HepG2 (cell line): Measurements from ENCODE around the gene NHP2. TPM values are rescaled to one million over a fixed set of nuclear protein-coding genes. Genes with fewer than 3 reads are reported as not detected.

Experiments
- ATAC-seq: fragments of 200-7000 bp; cut with Tn5 transposase; 3 replicates; pipeline ENCODE4 v1.9.1; 2020; ENCODE audit warnings: mild to moderate bottlenecking, moderate library complexity
- BruUV-seq: library from RNA; stranded (reverse); fragments of 400-500 nt; replicated peaks from 2 replicates; lab custom pipeline; 2021; lab: Mats Ljungman, UMichigan
- CTCF ChIA-PET: fragments of 300-600 bp; formaldehyde crosslinking; extraction: SDS; loops from one replicate; lab custom pipeline; 2021; ENCODE audit warnings: low total read pairs, inconsistent platforms, low intra/inter-chr PET ratio; lab: Yijun Ruan, JAX
- POLR2A ChIA-PET: fragments of 350-600 bp; sonication (Branson Sonifier 250); formaldehyde crosslinking; loops from one replicate; lab custom pipeline; 2020; ENCODE audit warnings: antibody characterized with exemption, inconsistent platforms; lab: Yijun Ruan, JAX
- DNase-seq: peaks from one replicate; pipeline ENCODE4 v3.0.0-alpha.2; 2015; ENCODE audit warnings: low spot score
- FAIRE-seq: peaks from 3 replicates; lab custom pipeline; 2011; peaks lifted over from hg19 to GRCh38; lab: Jason Lieb, UNC
- H2AFZ ChIP-seq: one replicate; pipeline ENCODE4 v1.6.1; 2011; ENCODE audit warnings: low read length, inconsistent platforms
- H3K27ac ChIP-seq: fragments of 300-600 bp; 3 replicates; pipeline ENCODE4 v1.8.0; 2011; ENCODE audit warnings: mixed run types, mild to moderate bottlenecking, mixed read lengths, low read length, inconsistent platforms; ENCODE audit not compliant: insufficient read depth; ENCODE audit errors: extremely low read length
- H3K27me3 ChIP-seq, 2 experiments: fragments of 200-600 bp in 1 of 2; 2 replicates in 1 of 2; 3 replicates in 1 of 2; pipeline versions ENCODE4 v1.6.0 to v1.8.0; 2011; ENCODE audit warnings: low read length in 2 of 2, mild to moderate bottlenecking in 2 of 2, moderate library complexity in 2 of 2, inconsistent platforms in 1 of 2; ENCODE audit not compliant: insufficient read depth in 2 of 2, control insufficient read depth in 1 of 2
- H3K36me3 ChIP-seq, 2 experiments: fragments of 200-600 bp in 1 of 2; replicated peaks in 1 of 2; 2 replicates in 1 of 2; 3 replicates in 1 of 2; pipeline versions ENCODE4 v1.5.1 to v1.8.0; 2011; ENCODE audit warnings: low read length in 2 of 2, inconsistent platforms in 1 of 2; ENCODE audit not compliant: insufficient read depth in 2 of 2, control insufficient read depth in 1 of 2
- H3K4me1 ChIP-seq: 2 replicates; pipeline ENCODE4 v1.5.1; 2012; ENCODE audit warnings: low read length, inconsistent platforms; ENCODE audit not compliant: insufficient read depth
- H3K4me2 ChIP-seq: 2 replicates; pipeline ENCODE4 v1.6.0; 2011; ENCODE audit warnings: low read depth, low read length, inconsistent platforms
- H3K4me3 ChIP-seq, 3 experiments: fragments of 200-600 bp in 1 of 3; sonication (generic), shearing (Covaris generic) in 1 of 3; replicated peaks in 1 of 3; 2 replicates each; pipeline ENCODE4 v1.5.1; 2011 to 2016; ENCODE audit warnings: low read length in 3 of 3, inconsistent platforms in 2 of 3, low read depth in 2 of 3, mild to moderate bottlenecking in 2 of 3, control low read depth in 1 of 3, mixed read lengths in 1 of 3; ENCODE audit not compliant: insufficient read depth in 1 of 3
- H3K79me2 ChIP-seq: one replicate; pipeline ENCODE4 v1.6.1; 2011; ENCODE audit warnings: low read length, inconsistent platforms; ENCODE audit not compliant: insufficient read depth
- H3K9ac ChIP-seq: 2 replicates; pipeline ENCODE4 v1.6.0; 2011; ENCODE audit warnings: mild to moderate bottlenecking, low read depth, low read length, inconsistent platforms; ENCODE audit not compliant: insufficient read depth
- H3K9me3 ChIP-seq: 2 replicates; pipeline ENCODE4 v1.5.1; 2012; ENCODE audit warnings: mild to moderate bottlenecking, low read length
- H4K20me1 ChIP-seq: 2 replicates; pipeline ENCODE4 v1.6.0; 2011; ENCODE audit warnings: inconsistent platforms, mild to moderate bottlenecking, low read length, moderate library complexity; ENCODE audit not compliant: insufficient read depth
- CCAR2 ChIP-seq: fragments of 200-400 bp; formaldehyde crosslinking; optimal IDR thresholded peaks from 2 replicates; pipeline ENCODE3; 2018; ENCODE audit warnings: low read depth, mild to moderate bottlenecking, low read length, moderate library complexity
- CHD4 ChIP-seq: fragments of 200-600 bp; sonication (generic); IDR thresholded peaks from 2 replicates; pipeline ENCODE4 v1.7.0; 2017; ENCODE audit warnings: mild to moderate bottlenecking, low read length, borderline replicate concordance
- DRAP1 ChIP-seq: IDR thresholded peaks from 2 replicates; pipeline ENCODE4 v1.6.1; 2016; ENCODE audit warnings: missing genetic modification reagents, missing compliant biosample characterization
- GABPB1 ChIP-seq: IDR thresholded peaks from 2 replicates; pipeline ENCODE4 v1.6.1; 2016; ENCODE audit warnings: mild to moderate bottlenecking, missing genetic modification reagents, moderate library complexity, missing compliant biosample characterization
- GLI4 ChIP-seq: sonication (generic); formaldehyde crosslinking; IDR thresholded peaks from 2 replicates; pipeline ENCODE4 v1.5.1; 2020; ENCODE audit warnings: missing genetic modification reagents, mild to moderate bottlenecking, moderate library complexity, borderline replicate concordance
- HOMEZ ChIP-seq: IDR thresholded peaks from 2 replicates; pipeline ENCODE4 v1.6.1; 2016; ENCODE audit warnings: low read depth
- HOXD1 ChIP-seq: sonication (generic); formaldehyde crosslinking; IDR thresholded peaks from 2 replicates; pipeline ENCODE4 v1.5.0; 2020; ENCODE audit warnings: missing genetic modification reagents
- MLLT10 ChIP-seq: sonication (generic); formaldehyde crosslinking; IDR thresholded peaks from 2 replicates; pipeline ENCODE4 v1.4.0; 2020; ENCODE audit warnings: missing genetic modification reagents
- MYPOP ChIP-seq: sonication (generic); formaldehyde crosslinking; IDR thresholded peaks from 2 replicates; pipeline ENCODE4 v1.8.1; 2023; ENCODE audit warnings: mild to moderate bottlenecking, moderate library complexity, missing genetic modification reagents
- RBFOX2 ChIP-seq: fragments of 200-400 bp; formaldehyde crosslinking; IDR thresholded peaks from 2 replicates; pipeline ENCODE4 v1.6.1; 2017; ENCODE audit warnings: low read depth, mild to moderate bottlenecking, low read length
- RNF2 ChIP-seq: fragments of 450-650 bp; conservative IDR thresholded peaks from 2 replicates; pipeline ENCODE4 v1.6.1; 2016; ENCODE audit warnings: low read depth
- SATB2 ChIP-seq: sonication (generic); formaldehyde crosslinking; IDR thresholded peaks from 2 replicates; pipeline ENCODE4 v1.5.0; 2020; ENCODE audit warnings: missing genetic modification reagents
- SRSF9 ChIP-seq: fragments of 200-400 bp; formaldehyde crosslinking; IDR thresholded peaks from 2 replicates; pipeline ENCODE4 v1.6.1; 2018; ENCODE audit warnings: borderline replicate concordance, mild to moderate bottlenecking, low read depth, low read length; ENCODE audit not compliant: insufficient read depth, poor library complexity, severe bottlenecking
- U2AF2 ChIP-seq: fragments of 200-400 bp; formaldehyde crosslinking; IDR thresholded peaks from 2 replicates; pipeline ENCODE4 v1.6.1; 2017; ENCODE audit warnings: low read depth, mild to moderate bottlenecking, low read length
- ZFP36 ChIP-seq: fragments of 150-350 bp; IDR thresholded peaks from 2 replicates; pipeline ENCODE4 v1.6.1; 2018; ENCODE audit warnings: borderline replicate concordance, low read length, low read depth; ENCODE audit not compliant: partially characterized antibody
- ZNF260 ChIP-seq: sonication (generic); formaldehyde crosslinking; IDR thresholded peaks from 2 replicates; pipeline ENCODE4 v1.4.0; 2020; ENCODE audit warnings: missing genetic modification reagents, low read depth, mild to moderate bottlenecking, borderline replicate concordance
- ZNF678 ChIP-seq: sonication (generic); formaldehyde crosslinking; IDR thresholded peaks from 2 replicates; pipeline ENCODE4 v1.4.0; 2020; ENCODE audit warnings: mild to moderate bottlenecking, missing genetic modification reagents
- ZNF776 ChIP-seq: sonication (generic); formaldehyde crosslinking; IDR thresholded peaks from 2 replicates; pipeline ENCODE4 v1.4.0; 2020; ENCODE audit warnings: mild to moderate bottlenecking, missing genetic modification reagents
- ZSCAN30 ChIP-seq: sonication (generic); formaldehyde crosslinking; IDR thresholded peaks from 2 replicates; pipeline ENCODE4 v1.5.0; 2020; ENCODE audit warnings: mild to moderate bottlenecking, missing genetic modification reagents
- WGBS: methylation state at CpG from one replicate; pipeline ENCODE4 v1.1.6; 2017; ENCODE audit warnings: low lambda C conversion rate; 5-methylcytosine and 5-hydroxymethylcytosine counted together
- in situ Hi-C: cut with HindIII; loops from 2 replicates; pipeline ENCODE4 v1.10.0; 2017; ENCODE audit warnings: low pct_unique_long_range_greater_than_20kb; ENCODE audit not compliant: extremely low pct_ligation_motif_present
- intact Hi-C: fragments of 100-400 bp; cut with micrococcal nuclease; formaldehyde crosslinking; loops from one replicate; pipeline ENCODE4 v1.10.0; 2022; ENCODE audit not compliant: unreplicated experiment
- polyA plus RNA-seq, 8 experiments: library from polyadenylated mRNA; depleted of rRNA in 3 of 8; stranded (reverse) in 7 of 8; unstranded in 1 of 8; fragments of >200 nt; fragmentation: Illumina TruSeq in 4 of 8; extraction: Trizol in 4 of 8; gene quantifications; 2 replicates each; pipeline versions ENCODE4 v1.2.1 to v1.2.3, GENCODE V29; 2011 to 2016; ENCODE audit warnings: low read depth in 4 of 8, missing spikeins in 1 of 8, mixed read lengths in 1 of 8; ENCODE audit not compliant: insufficient read depth in 1 of 8
- total RNA-seq, 5 experiments: library from RNA; depleted of rRNA; stranded (reverse); fragments of >200 nt; fragmentation: Illumina TruSeq; extraction: Trizol; gene quantifications; 2 replicates each; pipeline ENCODE4 v1.2.3, GENCODE V29; 2016; ENCODE audit warnings: low read depth in 1 of 5

The NHP2 gene
- total and polyA plus RNA-seq, 2 of the 13 experiments (the other 11 are each of a cell fraction or from before 2014, with no cell fraction given), result 56.2 to 96.1 TPM

GRCh38 chr5:178196281-178196812 is 42.7 kb upstream of the NHP2 start (continued):
- TF ChIP-seq ZNF678 (CRISPR knock-in tag) (no peak), ZSCAN30 (no peak), CHD4 (no peak), RNF2 (no peak), HOMEZ (CRISPR knock-in tag) (no peak), GLI4 (CRISPR knock-in tag) (no peak), HOXD1 (no peak), DRAP1 (CRISPR knock-in tag) (no peak)

GRCh38 chr5:178194026-178194425 is 40.3 kb upstream of the NHP2 start:
- Histone ChIP-seq H3K9ac (no peak overlapping the region), H3K9me3 (no peaks in the 10 kb centered on the region), H3K79me2 (no peaks in the 10 kb centered on the region), H2AFZ (no peak overlapping the region), H4K20me1 (no peaks in the 10 kb centered on the region), H3K36me3 (no peaks in the 10 kb centered on the region), H3K27ac (no peak overlapping the region)
- POLR2A ChIA-PET, result no interaction called here
- DNase-seq (no peak), ATAC-seq (peak; percentile 33; the same call in 1 of the 3 replicates), FAIRE-seq (no peak)
- in situ Hi-C loops, result no loop called here
- WGBS, result 35% methylated on average over 7 of the region's 7 CpGs
- TF ChIP-seq ZNF260 (CRISPR knock-in tag) (no peak), MLLT10 (CRISPR knock-in tag) (no peak), U2AF2 (no peak), ZFP36 (no peak), SRSF9 (no peak), SATB2 (CRISPR knock-in tag) (no peak), RBFOX2 (no peak), CCAR2 (no peak), MYPOP (CRISPR knock-in tag) (no peak), ZNF776 (CRISPR knock-in tag) (no peak), GABPB1 (no peak)
- TF ChIP-seq, all 625 proteins: peak for 0
- Histone ChIP-seq H3K4me2 (no peak overlapping the region), H3K27me3 (peaks cover 0 to 23% of the 10 kb centered on the region in 2 experiments; a peak in 3 of 5 replicates), H3K4me1 (peaks cover 12% of the 10 kb centered on the region), H3K4me3 (no peak overlapping the region)
- CTCF ChIA-PET, result no interaction called here
- intact Hi-C loops, result no loop called here
- BruUV-seq, result no TSS peak
